Esophagus muscularis mucosa (tissue), 4 donors: Measurements from ENCODE around the gene MEX3C. TPM values are rescaled to one million over a fixed set of nuclear protein-coding genes. Genes with fewer than 3 reads are reported as not detected.
A peak's percentile ranks its signal among the peaks of the same experiment; 100 is the strongest.

ENCODE experiments used
- DNase-seq: peaks from one replicate; pipeline ENCODE4 v3.0.0-alpha.2; 2017; ENCODE audit errors: extremely low spot score
- H3K27ac ChIP-seq, 4 donors: fragments of 200-600 bp; sonication (generic); replicated peaks in 1 of 4; 1 replicate in 3 of 4; 2 replicates in 1 of 4; pipeline ENCODE4 v1.5.1; 2016 to 2019; ENCODE audit warnings: mild to moderate bottlenecking in 1 of 4
- H3K27me3 ChIP-seq, 4 donors: fragments of 200-600 bp; sonication (generic); one replicate each; pipeline versions ENCODE4 v1.5.1 to v1.6.0; 2016 to 2019
- H3K36me3 ChIP-seq, 4 donors: fragments of 200-600 bp; sonication (generic); one replicate each; pipeline ENCODE4 v1.5.1; 2016 to 2019
- H3K4me1 ChIP-seq, 4 donors: fragments of 200-600 bp; sonication (generic); one replicate each; pipeline ENCODE4 v1.5.1; 2016 to 2019
- H3K4me3 ChIP-seq, 4 donors: fragments of 200-600 bp; sonication (generic); 1 replicate in 2 of 4; 2 replicates in 2 of 4; pipeline ENCODE4 v1.5.1; 2016 to 2019; ENCODE audit warnings: mild to moderate bottlenecking in 4 of 4, moderate library complexity in 1 of 4
- H3K9me3 ChIP-seq, 4 donors: fragments of 200-600 bp; sonication (generic); 1 replicate in 3 of 4; 2 replicates in 1 of 4; pipeline ENCODE4 v1.5.1; 2016 to 2019
- EP300 ChIP-seq: sonication (generic); formaldehyde crosslinking; IDR thresholded peaks from one replicate; pipeline ENCODE4 v1.6.1; 2017; ENCODE audit warnings: antibody characterized with exemption
- POLR2A ChIP-seq: fragments of 450-650 bp; IDR thresholded peaks from one replicate; pipeline ENCODE4 v1.6.1; 2017; ENCODE audit warnings: antibody characterized with exemption, moderate library complexity, mild to moderate bottlenecking, low read depth
- POLR2AphosphoS5 ChIP-seq, 2 donors: sonication (generic); formaldehyde crosslinking; IDR thresholded peaks; one replicate each; pipeline ENCODE4 v1.6.1; 2017; ENCODE audit warnings: antibody characterized with exemption in 2 of 2
- WGBS: methylation state at CpG from one replicate; pipeline ENCODE4 v1.1.5; 2018; 5-methylcytosine and 5-hydroxymethylcytosine counted together
- intact Hi-C: fragments of 100-400 bp; cut with DNase I; formaldehyde crosslinking; loops from one replicate; pipeline ENCODE4 v1.15.1; 2023
- total RNA-seq, 4 donors: library from RNA; depleted of rRNA; stranded (reverse); fragments of >200 nt; gene quantifications; one replicate each; pipeline versions ENCODE4 v1.1.0 to v1.2.1, GENCODE V29; 2016
- TF ChIP-seq, protein P1 (sequence below), 3 experiments: fragments of 200-600 bp in 2 of 3; fragments of 450-650 bp in 1 of 3; sonication (generic) in 2 of 3; IDR thresholded peaks; one replicate each; pipeline ENCODE4 v1.5.1; 2017 to 2019; ENCODE audit warnings: antibody characterized with exemption in 3 of 3, mild to moderate bottlenecking in 2 of 3, moderate library complexity in 1 of 3

MEX3C gene
- total RNA-seq, 4 donors from 2014 or later = 22.8 to 38.0 (median 30.3) TPM

DNA sequence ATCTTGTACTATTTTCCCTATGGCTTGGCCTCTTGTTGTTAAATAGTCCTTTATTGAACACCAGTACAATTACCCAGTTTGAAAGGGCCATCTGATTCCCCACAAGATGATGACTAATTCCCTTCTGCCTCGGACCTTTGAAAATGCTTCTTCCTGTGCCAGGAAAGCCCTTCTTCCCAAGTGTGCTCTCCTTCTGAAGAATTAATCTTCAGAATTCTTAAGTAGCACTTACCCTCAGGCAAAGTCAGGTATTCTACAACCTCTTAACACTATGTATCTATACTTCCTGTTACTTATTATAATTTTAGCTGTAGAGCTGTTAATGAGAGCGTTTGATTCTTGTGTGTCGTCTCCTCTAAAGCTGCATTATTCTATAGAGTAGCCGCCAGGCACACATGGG is 28.6 kb upstream of the MEX3C start:
- Histone ChIP-seq H3K27me3 (no peaks in the 10 kb centered on the region), H3K4me3 (no peak overlapping the region), H3K36me3 (no peaks in the 10 kb centered on the region), H3K4me1 (no peaks in the 10 kb centered on the region), H3K9me3 (no peaks in the 10 kb centered on the region), H3K27ac (no peak overlapping the region)
- TF ChIP-seq POLR2AphosphoS5 (IDR thresholded peaks at IDR 0.05) = no peak
- TF ChIP-seq POLR2A = no peak
- TF ChIP-seq, protein P1, sequence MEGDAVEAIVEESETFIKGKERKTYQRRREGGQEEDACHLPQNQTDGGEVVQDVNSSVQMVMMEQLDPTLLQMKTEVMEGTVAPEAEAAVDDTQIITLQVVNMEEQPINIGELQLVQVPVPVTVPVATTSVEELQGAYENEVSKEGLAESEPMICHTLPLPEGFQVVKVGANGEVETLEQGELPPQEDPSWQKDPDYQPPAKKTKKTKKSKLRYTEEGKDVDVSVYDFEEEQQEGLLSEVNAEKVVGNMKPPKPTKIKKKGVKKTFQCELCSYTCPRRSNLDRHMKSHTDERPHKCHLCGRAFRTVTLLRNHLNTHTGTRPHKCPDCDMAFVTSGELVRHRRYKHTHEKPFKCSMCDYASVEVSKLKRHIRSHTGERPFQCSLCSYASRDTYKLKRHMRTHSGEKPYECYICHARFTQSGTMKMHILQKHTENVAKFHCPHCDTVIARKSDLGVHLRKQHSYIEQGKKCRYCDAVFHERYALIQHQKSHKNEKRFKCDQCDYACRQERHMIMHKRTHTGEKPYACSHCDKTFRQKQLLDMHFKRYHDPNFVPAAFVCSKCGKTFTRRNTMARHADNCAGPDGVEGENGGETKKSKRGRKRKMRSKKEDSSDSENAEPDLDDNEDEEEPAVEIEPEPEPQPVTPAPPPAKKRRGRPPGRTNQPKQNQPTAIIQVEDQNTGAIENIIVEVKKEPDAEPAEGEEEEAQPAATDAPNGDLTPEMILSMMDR (IDR thresholded peaks at IDR 0.05) = no peak
- TF ChIP-seq EP300 = no peak
- no peak for DNase-seq
- 86% methylated on average over 4 of the region's 4 CpGs for WGBS
- intact Hi-C loops = no loop called here

DNA sequence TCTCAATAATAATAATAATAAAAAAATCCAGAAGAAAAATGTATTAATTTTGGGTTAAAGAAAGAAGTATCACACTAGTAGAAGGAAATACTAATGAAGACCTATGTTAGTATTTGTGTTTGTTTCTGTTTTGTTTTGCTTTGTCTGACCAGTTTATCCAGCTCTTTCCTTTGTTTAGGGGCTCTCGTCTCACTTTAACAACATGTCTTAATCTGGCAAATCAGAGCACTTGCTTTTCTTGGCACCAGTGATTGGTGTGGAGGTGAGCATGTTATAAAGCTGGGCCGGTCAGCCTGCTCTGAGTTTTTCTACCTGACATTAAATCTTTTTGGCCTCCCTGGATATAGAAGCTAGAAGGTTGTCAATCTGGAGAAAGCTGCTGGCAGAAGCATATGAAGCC is 15.1 kb upstream of the MEX3C start:
- intact Hi-C loops = no loop called here
- no peak for TF ChIP-seq EP300
- TF ChIP-seq POLR2AphosphoS5 (IDR thresholded peaks at IDR 0.05) = no peak
- TF ChIP-seq POLR2A = no peak
- TF ChIP-seq, protein P1 (IDR thresholded peaks at IDR 0.05) = no peak
- H3K36me3 ChIP-seq = no peaks in the 10 kb centered on the region
- peaks cover 0 to 3% (median 0%) of the 10 kb centered on the region in 4 donors for H3K4me1 ChIP-seq
- no peak for DNase-seq
- H3K27ac ChIP-seq = no peak overlapping the region
- no peaks in the 10 kb centered on the region for H3K27me3 ChIP-seq
- 90% methylated on average over 2 of the region's 2 CpGs for WGBS
- no peak overlapping the region for H3K4me3 ChIP-seq
- no peaks in the 10 kb centered on the region for H3K9me3 ChIP-seq

DNA sequence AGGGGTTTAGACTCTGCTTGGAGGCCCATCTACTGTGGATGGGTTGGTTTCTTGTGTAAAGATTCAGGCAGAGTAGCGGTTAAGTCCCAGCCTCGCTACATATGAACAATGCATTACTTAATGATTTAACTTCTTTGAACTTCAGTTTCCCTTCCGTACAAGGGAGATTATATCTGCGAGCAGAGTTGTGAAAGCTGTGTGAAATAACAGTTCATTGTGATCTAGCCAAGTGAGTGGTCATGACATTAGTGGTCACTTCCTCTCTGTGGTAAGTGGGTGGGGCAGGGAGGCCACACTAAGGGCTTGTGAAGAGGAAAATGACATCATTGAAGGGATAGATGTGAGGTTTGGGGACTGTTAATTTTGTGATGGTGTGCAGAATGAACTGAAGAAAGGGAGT is 14.1 kb upstream of the MEX3C start:
- peaks cover 0 to 3% (median 0%) of the 10 kb centered on the region in 4 donors for H3K4me1 ChIP-seq
- H3K4me3 ChIP-seq = no peak overlapping the region
- H3K9me3 ChIP-seq = no peaks in the 10 kb centered on the region
- 54% methylated on average over 4 of the region's 4 CpGs for WGBS
- H3K27ac ChIP-seq = no peak overlapping the region
- H3K36me3 ChIP-seq = no peaks in the 10 kb centered on the region
- intact Hi-C loops = no loop called here
- H3K27me3 ChIP-seq = no peaks in the 10 kb centered on the region
- TF ChIP-seq POLR2A (no peak), EP300 (no peak), POLR2AphosphoS5 (IDR thresholded peaks at IDR 0.05) (peak in 1 of 2 donors; percentile 48)
- TF ChIP-seq, protein P1 (IDR thresholded peaks at IDR 0.05) = no peak
- no peak for DNase-seq

DNA sequence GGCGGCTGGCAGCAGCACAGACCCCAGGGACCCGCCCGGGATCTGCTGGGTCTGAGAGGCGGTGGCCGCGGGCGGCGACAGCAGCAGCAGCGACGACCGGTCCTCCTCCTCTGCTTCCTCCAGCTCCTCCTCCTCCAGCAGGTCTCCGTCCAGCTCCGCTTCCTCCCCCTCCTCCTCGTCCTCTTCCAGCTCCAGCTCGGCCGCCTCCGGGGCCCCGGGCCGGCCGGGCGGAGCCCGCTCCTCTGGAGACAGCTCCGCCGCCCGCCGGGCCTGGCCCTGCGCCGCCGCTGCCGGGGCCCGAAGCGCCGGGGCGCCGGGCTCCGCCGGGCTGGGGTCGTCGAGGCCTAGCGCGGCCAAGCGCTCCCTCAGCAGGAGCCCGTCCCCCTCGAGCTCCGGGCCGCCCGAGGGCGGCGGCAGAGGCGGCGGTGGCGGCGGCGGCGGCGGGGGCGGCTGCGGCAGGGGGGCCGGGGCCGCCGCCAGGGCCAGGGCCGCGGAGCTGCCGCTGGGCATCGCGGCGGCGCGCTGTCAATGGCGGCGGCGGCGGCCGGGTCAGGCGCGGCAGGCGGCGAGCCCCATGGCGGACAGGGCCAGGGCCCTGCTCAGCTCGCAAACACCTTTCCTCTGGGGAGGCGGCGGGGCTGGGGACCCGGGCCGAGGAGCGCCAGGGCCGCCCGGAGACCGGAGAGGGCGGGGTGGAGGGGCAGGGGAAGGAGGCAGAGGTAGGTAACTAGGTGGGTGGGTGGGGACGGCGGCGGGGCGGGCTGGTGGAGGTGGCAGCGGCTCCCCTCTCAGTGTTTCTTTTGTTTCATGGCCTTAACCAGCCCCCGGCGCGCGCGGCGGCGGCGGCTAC is 445 bp downstream of the MEX3C start:
- Histone ChIP-seq H3K27me3 (no peaks in the 10 kb centered on the region), H3K27ac (peak overlapping the region; percentile 97 to 99 (median 98)), H3K4me1 (peaks cover 29 to 45% (median 42%) of the 10 kb centered on the region in 4 donors), H3K36me3 (no peaks in the 10 kb centered on the region), H3K4me3 (peak overlapping the region; percentile 69 to 91 (median 78)), H3K9me3 (no peaks in the 10 kb centered on the region)
- 0% methylated on average over 14 of the region's 102 CpGs for WGBS
- DNase-seq = no peak
- TF ChIP-seq POLR2AphosphoS5 (IDR thresholded peaks at IDR 0.05) (peak in 1 of 2 donors; percentile 84), POLR2A (no peak)
- intact Hi-C loops = loop anchor here (10.0 kb wide), 4 partner anchors 122 to 912 kb away; partner anchors contain the start of genes CXXC1, ELAC1 and MBD1

DNA sequence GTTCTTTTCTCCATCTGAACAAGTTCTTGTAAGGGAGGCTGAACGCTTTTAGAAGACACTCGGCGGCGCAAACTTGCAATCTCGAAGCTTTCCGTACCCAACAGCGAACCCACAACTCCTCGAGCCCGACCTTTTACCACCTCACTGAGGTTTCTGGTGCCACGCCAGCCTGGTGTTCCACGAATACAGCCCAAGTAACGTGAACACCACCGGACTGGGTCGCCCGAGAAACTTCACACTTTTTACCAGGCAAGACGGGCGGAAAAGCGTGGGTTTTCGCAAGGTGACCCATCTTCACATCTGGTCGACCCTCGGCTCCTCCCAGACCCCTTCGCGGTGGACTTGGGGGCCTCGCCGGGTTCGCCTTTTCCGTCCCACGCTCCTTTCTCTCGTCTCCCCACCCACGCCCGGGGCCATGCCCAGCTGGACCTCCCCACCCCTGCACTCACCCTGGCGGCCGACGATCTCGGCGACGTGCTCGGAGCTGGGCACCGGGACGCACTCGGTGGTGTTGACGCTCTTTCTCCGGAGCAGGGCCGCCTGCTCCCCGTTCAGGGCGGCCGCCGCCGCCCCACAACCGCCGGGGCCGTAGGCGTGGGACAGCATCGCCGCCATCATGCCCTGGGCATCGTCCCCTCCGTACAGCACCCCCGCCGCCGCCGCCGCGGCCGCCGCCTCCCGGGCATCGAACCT is 1.2 kb downstream of the MEX3C start:
- no peaks in the 10 kb centered on the region for H3K36me3 ChIP-seq
- no peak for DNase-seq
- no peak for TF ChIP-seq POLR2A
- TF ChIP-seq POLR2AphosphoS5 (IDR thresholded peaks at IDR 0.05) = no peak
- no peak for TF ChIP-seq EP300
- peaks cover 32 to 52% (median 50%) of the 10 kb centered on the region in 4 donors for H3K4me1 ChIP-seq
- WGBS = under 1% methylated on average over 52 of the region's 67 CpGs
- H3K9me3 ChIP-seq = no peaks in the 10 kb centered on the region
- no peaks in the 10 kb centered on the region for H3K27me3 ChIP-seq
- intact Hi-C loops = loop anchor here (10.0 kb wide), 4 partner anchors 121 to 911 kb away; partner anchors contain the start of genes CXXC1, ELAC1 and MBD1
- H3K27ac ChIP-seq = peak overlapping the region; percentile 97 to 99 (median 98)
- peak overlapping the region; percentile 69 to 91 (median 78) for H3K4me3 ChIP-seq
